GM19328 (cell line): Measurements from ENCODE around the gene PWWP3B.
"Not testable (repeated sequence)": the region's sequence is repeated elsewhere in the genome, so short reads cannot be mapped to it uniquely, and the experiment has no call there.

ENCODE experiments used
- ATAC-seq: cut with Tn5 transposase; IDR thresholded peaks from one replicate; pipeline ENCODE4 v1.9.1; 2021; ENCODE audit warnings: mild to moderate bottlenecking, moderate library complexity; ENCODE audit not compliant: unreplicated experiment

The PWWP3B gene

GRCh38 chrX:106168107-106168506 lies at the start of gene PWWP3B:
Gene PWWP3B, plus strand, starts transcription at chrX:106168305. Its CDS starts 37,128 bp downstream, at chrX:106205433.
- no peak for ATAC-seq

- ATAC-seq, result no peak
Measured at GRCh38 chrX:106139048-106139447, 29.1 kb upstream of the PWWP3B start.

- no peak for ATAC-seq
Measured at GRCh38 chrX:106144755-106145639, 23.1 kb upstream of the PWWP3B start.

- no peak for ATAC-seq
Measured at GRCh38 chrX:106150701-106151100, 17.4 kb upstream of the PWWP3B start.

GRCh38 chrX:106159861-106160282 lies 8.2 kb upstream of the PWWP3B start:
- no peak for ATAC-seq

- no peak for ATAC-seq
Measured at GRCh38 chrX:106170318-106170717, 2.2 kb downstream of the PWWP3B start.

GRCh38 chrX:106171293-106171820 lies 3.3 kb downstream of the PWWP3B start:
- no peak for ATAC-seq

- no peak for ATAC-seq
Measured at GRCh38 chrX:106177106-106177981, 9.2 kb downstream of the PWWP3B start.

GRCh38 chrX:106177982-106178321 lies 9.8 kb downstream of the PWWP3B start:
- no peak for ATAC-seq

GRCh38 chrX:106178826-106179225 lies 10.7 kb downstream of the PWWP3B start:
- no peak for ATAC-seq

- ATAC-seq, result not testable (repeated sequence)
Measured at GRCh38 chrX:106183685-106184084, 15.6 kb downstream of the PWWP3B start.

- ATAC-seq, result no peak
Measured at GRCh38 chrX:106201502-106202178, 33.5 kb downstream of the PWWP3B start.

GRCh38 chrX:106203315-106203714 lies 35.2 kb downstream of the PWWP3B start:
- no peak for ATAC-seq

- no peak for ATAC-seq
Measured at GRCh38 chrX:106208154-106208553, 40.0 kb downstream of the PWWP3B start.
